ENCODE results near the gene TSPAN7. TPM values are rescaled to one million over a fixed set of nuclear protein-coding genes. Genes with fewer than 3 reads are reported as not detected.

Gene TSPAN7
- total RNA-seq, 2 experiments from 2014 or later, result 0.50 to 0.74 TPM

DNA sequence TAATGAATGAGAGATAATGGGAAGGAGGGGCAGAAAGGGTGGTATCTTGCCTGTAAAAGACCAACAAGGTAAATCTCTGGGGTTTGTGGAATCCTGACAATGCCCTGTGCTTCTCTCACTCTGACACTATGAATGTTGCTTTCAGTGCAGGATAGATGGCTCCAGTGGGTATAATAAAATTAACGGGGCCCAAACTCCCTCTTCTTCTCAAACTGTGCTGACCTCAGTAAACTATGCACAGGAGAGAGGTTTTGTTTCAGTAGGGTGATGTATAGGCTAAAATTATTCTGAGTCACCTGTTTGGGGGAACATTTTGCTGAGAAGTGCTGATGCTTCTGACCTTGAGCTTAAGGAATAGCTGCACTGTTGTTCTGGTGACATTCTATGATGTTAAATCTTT is 82.6 kb downstream of the TSPAN7 start:
- Mint-ChIP-seq H3K27me3 (peaks cover 3% of the 10 kb centered on the region), H3K4me1 (ENCODE audit: low read depth) (no peaks in the 10 kb centered on the region), H3K36me3 (ENCODE audit: low read depth) (no peaks in the 10 kb centered on the region), H3K9me3 (no peaks in the 10 kb centered on the region), H3K4me3 (no peak overlapping the region), H3K27ac (no peak overlapping the region)
- CTCF ChIA-PET, result no interaction called here
- TF ChIP-seq, protein P1, sequence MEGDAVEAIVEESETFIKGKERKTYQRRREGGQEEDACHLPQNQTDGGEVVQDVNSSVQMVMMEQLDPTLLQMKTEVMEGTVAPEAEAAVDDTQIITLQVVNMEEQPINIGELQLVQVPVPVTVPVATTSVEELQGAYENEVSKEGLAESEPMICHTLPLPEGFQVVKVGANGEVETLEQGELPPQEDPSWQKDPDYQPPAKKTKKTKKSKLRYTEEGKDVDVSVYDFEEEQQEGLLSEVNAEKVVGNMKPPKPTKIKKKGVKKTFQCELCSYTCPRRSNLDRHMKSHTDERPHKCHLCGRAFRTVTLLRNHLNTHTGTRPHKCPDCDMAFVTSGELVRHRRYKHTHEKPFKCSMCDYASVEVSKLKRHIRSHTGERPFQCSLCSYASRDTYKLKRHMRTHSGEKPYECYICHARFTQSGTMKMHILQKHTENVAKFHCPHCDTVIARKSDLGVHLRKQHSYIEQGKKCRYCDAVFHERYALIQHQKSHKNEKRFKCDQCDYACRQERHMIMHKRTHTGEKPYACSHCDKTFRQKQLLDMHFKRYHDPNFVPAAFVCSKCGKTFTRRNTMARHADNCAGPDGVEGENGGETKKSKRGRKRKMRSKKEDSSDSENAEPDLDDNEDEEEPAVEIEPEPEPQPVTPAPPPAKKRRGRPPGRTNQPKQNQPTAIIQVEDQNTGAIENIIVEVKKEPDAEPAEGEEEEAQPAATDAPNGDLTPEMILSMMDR (IDR thresholded peaks at IDR 0.05), result no peak
- no peak for DNase-seq
- intact Hi-C loops (cut with micrococcal nuclease), result no loop called here
- ATAC-seq, result no peak
- POLR2A ChIA-PET, result no interaction called here

- no peak overlapping the region for H3K27ac Mint-ChIP-seq
- H3K27me3 Mint-ChIP-seq, result peaks cover 3% of the 10 kb centered on the region
- H3K4me3 Mint-ChIP-seq, result no peak overlapping the region
- ATAC-seq, result no peak
- H3K4me1 Mint-ChIP-seq (ENCODE audit: low read depth), result no peaks in the 10 kb centered on the region
- CTCF ChIA-PET, result no interaction called here
- TF ChIP-seq, protein P1 (IDR thresholded peaks at IDR 0.05), result no peak
- POLR2A ChIA-PET, result no interaction called here
- DNase-seq, result no peak
- intact Hi-C loops (cut with micrococcal nuclease), result no loop called here
- no peaks in the 10 kb centered on the region for H3K36me3 Mint-ChIP-seq (ENCODE audit: low read depth)
- H3K9me3 Mint-ChIP-seq, result no peaks in the 10 kb centered on the region
Measured at GRCh38 chrX:38646129-38646528, 84.8 kb downstream of the TSPAN7 start.

- no peaks in the 10 kb centered on the region for H3K4me1 Mint-ChIP-seq (ENCODE audit: low read depth)
- intact Hi-C loops (cut with micrococcal nuclease), result no loop called here
- TF ChIP-seq, protein P1 (IDR thresholded peaks at IDR 0.05), result no peak
Measured at GRCh38 chrX:38649221-38649620, 87.9 kb downstream of the TSPAN7 start.

DNA sequence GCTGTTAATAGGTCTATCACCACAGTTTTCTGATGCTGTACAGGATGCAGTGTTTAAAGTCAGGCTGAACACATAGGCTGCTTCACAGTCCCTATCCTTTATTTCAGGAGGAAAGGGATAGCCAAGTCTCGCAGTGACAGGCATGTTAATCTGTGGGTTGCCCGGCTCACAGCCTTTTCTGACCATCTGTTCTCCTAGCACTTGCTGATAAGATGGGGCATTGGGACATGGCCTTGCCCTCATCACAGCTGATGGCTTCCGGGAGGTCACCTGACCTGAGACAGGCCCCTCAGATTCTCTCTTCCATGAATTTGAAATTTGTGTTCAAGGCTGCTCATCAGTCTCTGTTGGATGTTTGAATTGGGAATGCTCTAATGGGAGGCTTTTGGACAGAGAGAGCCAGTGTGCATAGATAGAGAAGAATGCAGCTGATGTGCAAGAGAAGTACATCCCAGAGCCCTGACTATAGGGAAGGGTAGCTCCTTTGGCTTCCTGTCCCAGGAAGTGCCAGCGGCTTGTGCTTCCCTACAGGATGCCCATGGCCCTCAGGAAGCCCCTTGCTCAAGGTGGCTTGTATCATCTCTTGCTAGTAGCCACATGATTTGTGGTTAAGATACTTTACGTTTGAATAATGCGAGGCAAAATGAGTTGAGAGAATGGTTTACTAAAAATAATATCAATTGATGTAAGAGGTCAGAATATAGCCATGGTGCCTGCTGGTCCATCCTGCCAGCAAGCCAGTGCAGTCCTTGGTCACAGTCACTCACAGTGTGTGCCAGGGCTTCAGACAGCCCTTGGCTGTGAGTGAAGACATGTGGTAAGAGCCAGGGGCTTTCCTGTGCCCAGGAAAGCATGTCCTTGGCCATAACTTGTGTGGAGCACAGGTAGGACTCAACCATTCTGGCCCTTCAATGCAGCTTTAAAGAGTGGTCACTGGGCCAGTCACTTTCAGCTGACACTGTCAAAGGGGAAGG is 88.6 kb downstream of the TSPAN7 start:
- no peaks in the 10 kb centered on the region for H3K27me3 Mint-ChIP-seq
- intact Hi-C loops (cut with micrococcal nuclease), result no loop called here
- POLR2A ChIA-PET, result interaction anchor here (0.6 kb wide), 1 partner anchor 1971 kb away, joined by 3 read pairs; no protein-coding TSS in a partner anchor

More at GRCh38 chrX:38649221-38649620, 87.9 kb downstream of the TSPAN7 start:
- POLR2A ChIA-PET, result no interaction called here
- no peaks in the 10 kb centered on the region for H3K36me3 Mint-ChIP-seq (ENCODE audit: low read depth)
- no peak overlapping the region for H3K27ac Mint-ChIP-seq
- ATAC-seq (no peak), DNase-seq (no peak)
- CTCF ChIA-PET, result no interaction called here
- no peak overlapping the region for H3K4me3 Mint-ChIP-seq
- no peaks in the 10 kb centered on the region for H3K27me3 Mint-ChIP-seq
- no peaks in the 10 kb centered on the region for H3K9me3 Mint-ChIP-seq

More for the DNA sequence above, 88.6 kb downstream of the TSPAN7 start:
- H3K4me1 Mint-ChIP-seq (ENCODE audit: low read depth), result no peaks in the 10 kb centered on the region
- CTCF ChIA-PET, result no interaction called here
- TF ChIP-seq, protein P1 (IDR thresholded peaks at IDR 0.05), result no peak
- no peaks in the 10 kb centered on the region for H3K36me3 Mint-ChIP-seq (ENCODE audit: low read depth)
- H3K4me3 Mint-ChIP-seq, result no peak overlapping the region
- no peaks in the 10 kb centered on the region for H3K9me3 Mint-ChIP-seq
- ATAC-seq (no peak), DNase-seq (no peak)
- no peak overlapping the region for H3K27ac Mint-ChIP-seq

All from activated CD8-positive, alpha-beta T cell treated with anti-CD3 and anti-CD28 coated beads for 36 hours (primary cell).